ENCODE data around the gene OSBPL9. TPM values are rescaled to one million over a fixed set of nuclear protein-coding genes. Genes with fewer than 3 reads are reported as not detected.

Gene OSBPL9
- total and polyA plus RNA-seq, 2 experiments from 2014 or later = 71.0 to 288 TPM

DNA sequence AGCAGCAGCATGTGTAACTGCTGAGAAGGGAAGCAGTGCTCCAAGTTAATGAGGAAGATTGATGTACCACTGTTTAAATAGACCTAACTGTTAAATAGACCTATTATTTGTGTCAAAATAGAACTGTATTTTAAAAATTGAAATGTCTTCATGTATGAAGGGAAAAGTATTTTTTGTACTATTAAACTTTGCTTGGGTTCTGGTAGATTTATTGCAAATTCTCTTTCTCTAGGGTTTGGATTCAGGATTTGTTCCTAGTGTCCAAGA is 128.3 kb downstream of the OSBPL9 start:
- no peaks in the 10 kb centered on the region for H3K27me3 ChIP-seq
- no peak overlapping the region for H3K4me2 ChIP-seq
- TF ChIP-seq EZH2phosphoT487 (IDR thresholded peaks at IDR 0.05; ENCODE audit: low read depth, severe bottlenecking, unreplicated experiment) (no peak), CTCF (IDR thresholded peaks at IDR 0.05; ENCODE audit: poor library complexity) (no peak), EZH2 (IDR thresholded peaks at IDR 0.05; ENCODE audit: borderline replicate concordance) (no peak)
- no peak overlapping the region for H3K4me3 ChIP-seq
- H3K36me3 ChIP-seq (replicated peaks; ENCODE audit: insufficient read depth, low read depth) = no peaks in the 10 kb centered on the region
- H2AFZ ChIP-seq = no peak overlapping the region
- H3K4me1 ChIP-seq (ENCODE audit: insufficient read depth) = no peaks in the 10 kb centered on the region
- H3K79me2 ChIP-seq = peaks cover 49% of the 10 kb centered on the region
- no peak for DNase-seq (ENCODE audit: low spot score)
- no peaks in the 10 kb centered on the region for H4K20me1 ChIP-seq (ENCODE audit: insufficient read depth, poor library complexity, severe bottlenecking)
- no peak overlapping the region for H3K27ac ChIP-seq
- no peaks in the 10 kb centered on the region for H3K9me2 ChIP-seq (replicated peaks; ENCODE audit: insufficient read depth)
- no peaks in the 10 kb centered on the region for H3K9me3 ChIP-seq (ENCODE audit: low read depth)

DNA sequence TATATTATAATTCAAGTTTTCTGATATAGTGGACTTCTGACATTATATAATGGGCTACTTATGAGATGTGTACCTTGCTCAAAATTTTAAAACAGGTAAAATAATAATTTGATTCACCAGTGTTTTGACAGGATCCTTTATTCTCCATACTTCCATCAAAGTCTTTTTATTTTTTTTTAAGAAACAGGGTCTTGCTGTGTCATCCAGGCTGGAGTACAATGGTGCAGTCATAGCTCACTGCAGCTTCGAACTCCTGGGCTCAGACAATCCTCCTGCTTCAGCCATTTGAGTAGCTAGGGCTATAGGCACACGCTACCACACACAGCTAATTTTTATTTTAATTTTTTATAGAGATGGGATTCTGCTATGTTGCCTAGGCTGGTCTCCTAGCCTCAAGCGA is 132.3 kb downstream of the OSBPL9 start:
- Histone ChIP-seq H3K4me3 (no peak overlapping the region), H3K4me2 (no peak overlapping the region), H3K27me3 (no peaks in the 10 kb centered on the region), H2AFZ (no peak overlapping the region), H3K4me1 (ENCODE audit: insufficient read depth) (no peaks in the 10 kb centered on the region), H3K27ac (no peak overlapping the region), H4K20me1 (ENCODE audit: insufficient read depth, poor library complexity, severe bottlenecking) (no peaks in the 10 kb centered on the region), H3K9me3 (ENCODE audit: low read depth) (no peaks in the 10 kb centered on the region), H3K9me2 (replicated peaks; ENCODE audit: insufficient read depth) (no peaks in the 10 kb centered on the region), H3K36me3 (replicated peaks; ENCODE audit: insufficient read depth, low read depth) (no peaks in the 10 kb centered on the region), H3K79me2 (peaks cover 10% of the 10 kb centered on the region)
- 98% methylated on average over 3 of the region's 3 CpGs for WGBS (ENCODE audit: low lambda C conversion rate, missing lambda C conversion rate)
- TF ChIP-seq CTCF (IDR thresholded peaks at IDR 0.05; ENCODE audit: poor library complexity) (no peak), EZH2 (IDR thresholded peaks at IDR 0.05; ENCODE audit: borderline replicate concordance) (no peak), EZH2phosphoT487 (IDR thresholded peaks at IDR 0.05; ENCODE audit: low read depth, severe bottlenecking, unreplicated experiment) (no peak)
- no peak for DNase-seq (ENCODE audit: low spot score)

DNA sequence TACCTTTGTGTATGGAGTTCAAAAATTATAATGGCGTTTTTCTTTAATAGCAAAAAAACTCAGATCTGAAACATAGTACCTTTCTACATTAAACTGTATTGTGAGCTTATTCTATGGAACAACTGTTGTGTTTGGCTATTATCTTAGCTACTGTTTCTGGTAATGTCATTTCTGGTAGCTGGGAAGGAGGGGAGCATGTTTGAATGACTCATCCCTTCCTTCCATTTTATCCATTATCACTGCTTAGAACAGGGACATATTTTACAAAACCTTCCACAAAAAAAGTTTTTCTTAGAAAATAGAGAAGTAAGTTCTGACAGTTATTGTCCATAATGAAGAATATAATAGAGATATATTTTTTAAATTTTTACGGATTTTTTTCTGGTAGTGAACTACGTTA is 133.3 kb downstream of the OSBPL9 start:
- H2AFZ ChIP-seq = no peak overlapping the region
- H3K27me3 ChIP-seq = no peaks in the 10 kb centered on the region
- H3K4me2 ChIP-seq = no peak overlapping the region
- H3K9me2 ChIP-seq (replicated peaks; ENCODE audit: insufficient read depth) = no peaks in the 10 kb centered on the region
- H3K36me3 ChIP-seq (replicated peaks; ENCODE audit: insufficient read depth, low read depth) = no peaks in the 10 kb centered on the region
- H3K79me2 ChIP-seq = no peaks in the 10 kb centered on the region
- no peak for DNase-seq (ENCODE audit: low spot score)
- H3K4me1 ChIP-seq (ENCODE audit: insufficient read depth) = no peaks in the 10 kb centered on the region
- no peak overlapping the region for H3K4me3 ChIP-seq
- no peaks in the 10 kb centered on the region for H4K20me1 ChIP-seq (ENCODE audit: insufficient read depth, poor library complexity, severe bottlenecking)
- TF ChIP-seq CTCF (IDR thresholded peaks at IDR 0.05; ENCODE audit: poor library complexity) (no peak), EZH2phosphoT487 (IDR thresholded peaks at IDR 0.05; ENCODE audit: low read depth, severe bottlenecking, unreplicated experiment) (no peak), EZH2 (IDR thresholded peaks at IDR 0.05; ENCODE audit: borderline replicate concordance) (no peak)
- no peaks in the 10 kb centered on the region for H3K9me3 ChIP-seq (ENCODE audit: low read depth)
- H3K27ac ChIP-seq = no peak overlapping the region
- 97% methylated on average over 3 of the region's 3 CpGs for WGBS (ENCODE audit: low lambda C conversion rate, missing lambda C conversion rate)

DNA sequence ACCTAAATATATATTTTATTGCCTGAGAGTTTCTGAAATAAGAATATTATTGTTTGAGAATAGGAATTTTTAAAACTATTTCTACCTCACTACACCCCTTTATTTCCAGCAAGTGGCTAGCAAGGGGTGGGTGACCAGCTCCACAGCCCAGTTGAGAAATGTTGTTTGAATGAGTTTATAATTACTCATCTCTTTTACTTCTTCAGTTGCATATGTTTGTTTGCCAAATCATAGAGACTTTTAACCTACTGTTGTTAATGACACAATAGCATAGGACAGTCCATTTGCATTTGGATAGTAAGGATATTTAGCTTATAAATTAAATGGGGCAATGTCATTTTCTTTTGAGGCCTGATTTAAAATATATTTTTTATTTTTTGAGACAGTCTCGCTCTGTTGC is 133.8 kb downstream of the OSBPL9 start:
- H3K9me3 ChIP-seq (ENCODE audit: low read depth) = no peaks in the 10 kb centered on the region
- H3K36me3 ChIP-seq (replicated peaks; ENCODE audit: insufficient read depth, low read depth) = no peaks in the 10 kb centered on the region
- H3K9me2 ChIP-seq (replicated peaks; ENCODE audit: insufficient read depth) = no peaks in the 10 kb centered on the region
- H4K20me1 ChIP-seq (ENCODE audit: insufficient read depth, poor library complexity, severe bottlenecking) = no peaks in the 10 kb centered on the region
- no peak overlapping the region for H2AFZ ChIP-seq
- H3K4me3 ChIP-seq = no peak overlapping the region
- DNase-seq (ENCODE audit: low spot score) = no peak
- WGBS (ENCODE audit: low lambda C conversion rate, missing lambda C conversion rate) = 100% methylated on average over 1 of the region's 1 CpG
- H3K4me2 ChIP-seq = no peak overlapping the region
- no peaks in the 10 kb centered on the region for H3K79me2 ChIP-seq
- no peak for TF ChIP-seq EZH2 (IDR thresholded peaks at IDR 0.05; ENCODE audit: borderline replicate concordance)
- TF ChIP-seq EZH2phosphoT487 (IDR thresholded peaks at IDR 0.05; ENCODE audit: low read depth, severe bottlenecking, unreplicated experiment) = no peak
- no peaks in the 10 kb centered on the region for H3K4me1 ChIP-seq (ENCODE audit: insufficient read depth)
- H3K27ac ChIP-seq = no peak overlapping the region
- no peaks in the 10 kb centered on the region for H3K27me3 ChIP-seq
